K562 (cell line): ENCODE data around the gene PRELID1. TPM values are rescaled to one million over a fixed set of nuclear protein-coding genes. Genes with fewer than 3 reads are reported as not detected.

Experiments used
- COPS2 ChIP-seq: fragments of 450-650 bp; conservative IDR thresholded peaks from 2 replicates; pipeline ENCODE4 v1.6.1; 2016; ENCODE audit warnings: mild to moderate bottlenecking, moderate library complexity
- FOXP1 ChIP-seq: sonication (generic); formaldehyde crosslinking; IDR thresholded peaks from 2 replicates; pipeline ENCODE4 v1.8.0; 2022; ENCODE audit warnings: mild to moderate bottlenecking, missing genetic modification reagents
- GABPA ChIP-seq: fragments of 200-800 bp; sonication (Bioruptor generic); conservative IDR thresholded peaks from 2 replicates; pipeline ENCODE4 v1.6.1; 2016; ENCODE audit warnings: low read depth, missing genetic modification characterization, missing compliant biosample characterization
- HBP1 ChIP-seq: fragments of 450-650 bp; formaldehyde crosslinking; IDR thresholded peaks from 2 replicates; pipeline ENCODE4 v1.4.0; 2022; ENCODE audit warnings: missing genetic modification characterization
- PCBP1 ChIP-seq: fragments of 200-400 bp; formaldehyde crosslinking; IDR thresholded peaks from 2 replicates; pipeline ENCODE4 v1.6.1; 2018; ENCODE audit warnings: mild to moderate bottlenecking, low read depth, low read length; ENCODE audit not compliant: poor library complexity, severe bottlenecking
- POLR2AphosphoS2 ChIP-seq: IDR thresholded peaks from 2 replicates; pipeline ENCODE4 v1.6.1; 2012; ENCODE audit warnings: low read length, improper control_type of control experiment
- TGIF2 ChIP-seq: sonication (generic); formaldehyde crosslinking; IDR thresholded peaks from 2 replicates; pipeline ENCODE4 v1.8.1; 2022; ENCODE audit warnings: mild to moderate bottlenecking, missing genetic modification reagents, moderate library complexity
- THRA ChIP-seq: fragments of 450-650 bp; IDR thresholded peaks from 2 replicates; pipeline ENCODE4 v1.6.1; 2017; ENCODE audit warnings: mild to moderate bottlenecking, moderate library complexity
- ZNF3 ChIP-seq: fragments of 250-450 bp; sonication (Bioruptor Pico); IDR thresholded peaks from 2 replicates; pipeline ENCODE4 v1.5.0; 2021; ENCODE audit warnings: mild to moderate bottlenecking, moderate library complexity
- ZNF584 ChIP-seq: fragments of 200-800 bp; sonication (Bioruptor generic); IDR thresholded peaks from 2 replicates; pipeline ENCODE4 v1.6.1; 2016; ENCODE audit warnings: low read depth, mild to moderate bottlenecking, missing genetic modification characterization, missing compliant biosample characterization
- polyA plus RNA-seq, 8 experiments: library from polyadenylated mRNA; depleted of rRNA in 4 of 8; stranded (reverse) in 5 of 8; unstranded in 3 of 8; fragments of >200 nt; fragmentation: Nextera tagmentation in 2 of 8; fragmentation: Illumina TruSeq in 1 of 8; extraction: Ambion mirVana in 2 of 8; extraction: Trizol in 1 of 8; gene quantifications; 2 replicates each; pipeline versions ENCODE4 v1.2.1 to v1.2.3, GENCODE V29; 2011 to 2014; ENCODE audit warnings: inconsistent platforms in 1 of 8, missing spikeins in 1 of 8
- total RNA-seq, 7 experiments: library from RNA; depleted of rRNA in 6 of 7; stranded (reverse); fragments of >200 nt in 6 of 7; fragmentation: Illumina TruSeq in 2 of 7; extraction: Trizol in 2 of 7; gene quantifications; 2 replicates each; pipeline versions ENCODE4 v1.2.1 to v1.2.3, GENCODE V29; 2011 to 2021; ENCODE audit warnings: low replicate concordance in 1 of 7
- TF ChIP-seq, protein P1 (sequence below): sonication (generic); formaldehyde crosslinking; IDR thresholded peaks from 2 replicates; pipeline ENCODE4 v1.8.0; 2022; ENCODE audit warnings: mild to moderate bottlenecking, missing genetic modification reagents
- TF ChIP-seq, protein P2 (sequence below), 2 experiments: fragments of 450-650 bp; IDR thresholded peaks; 2 replicates each; pipeline ENCODE4 v1.6.1; 2018; ENCODE audit warnings: mild to moderate bottlenecking in 2 of 2, low read depth in 1 of 2; ENCODE audit not compliant: partially characterized antibody in 2 of 2

Gene PRELID1
- total and polyA plus RNA-seq, 9 of the 15 experiments (the other 6 are each of a cell fraction or from before 2014, with no cell fraction given) = 40.1 to 484 (median 340) TPM

DNA sequence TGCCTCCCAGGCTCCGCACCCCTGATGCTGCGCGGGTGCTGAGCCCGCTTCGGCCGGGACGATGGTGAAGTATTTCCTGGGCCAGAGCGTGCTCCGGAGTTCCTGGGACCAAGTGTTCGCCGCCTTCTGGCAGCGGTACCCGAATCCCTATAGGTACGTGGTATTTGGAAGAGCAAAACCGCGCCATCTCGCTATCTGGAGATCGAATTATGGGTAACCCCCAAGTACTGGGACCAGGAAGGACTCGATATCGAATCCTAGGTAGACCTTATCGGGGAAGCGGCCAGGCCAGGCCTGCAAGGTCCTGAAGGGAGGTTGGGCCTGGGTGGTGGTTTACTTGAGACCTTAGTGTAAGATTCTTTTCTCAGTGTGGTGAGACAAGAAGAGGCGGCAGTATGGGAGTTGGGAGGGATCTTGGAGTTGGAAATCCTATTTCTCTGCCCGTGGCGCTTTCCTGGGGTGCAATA, 359 bp downstream of the PRELID1 start (continued):
- TF ChIP-seq, protein P1, sequence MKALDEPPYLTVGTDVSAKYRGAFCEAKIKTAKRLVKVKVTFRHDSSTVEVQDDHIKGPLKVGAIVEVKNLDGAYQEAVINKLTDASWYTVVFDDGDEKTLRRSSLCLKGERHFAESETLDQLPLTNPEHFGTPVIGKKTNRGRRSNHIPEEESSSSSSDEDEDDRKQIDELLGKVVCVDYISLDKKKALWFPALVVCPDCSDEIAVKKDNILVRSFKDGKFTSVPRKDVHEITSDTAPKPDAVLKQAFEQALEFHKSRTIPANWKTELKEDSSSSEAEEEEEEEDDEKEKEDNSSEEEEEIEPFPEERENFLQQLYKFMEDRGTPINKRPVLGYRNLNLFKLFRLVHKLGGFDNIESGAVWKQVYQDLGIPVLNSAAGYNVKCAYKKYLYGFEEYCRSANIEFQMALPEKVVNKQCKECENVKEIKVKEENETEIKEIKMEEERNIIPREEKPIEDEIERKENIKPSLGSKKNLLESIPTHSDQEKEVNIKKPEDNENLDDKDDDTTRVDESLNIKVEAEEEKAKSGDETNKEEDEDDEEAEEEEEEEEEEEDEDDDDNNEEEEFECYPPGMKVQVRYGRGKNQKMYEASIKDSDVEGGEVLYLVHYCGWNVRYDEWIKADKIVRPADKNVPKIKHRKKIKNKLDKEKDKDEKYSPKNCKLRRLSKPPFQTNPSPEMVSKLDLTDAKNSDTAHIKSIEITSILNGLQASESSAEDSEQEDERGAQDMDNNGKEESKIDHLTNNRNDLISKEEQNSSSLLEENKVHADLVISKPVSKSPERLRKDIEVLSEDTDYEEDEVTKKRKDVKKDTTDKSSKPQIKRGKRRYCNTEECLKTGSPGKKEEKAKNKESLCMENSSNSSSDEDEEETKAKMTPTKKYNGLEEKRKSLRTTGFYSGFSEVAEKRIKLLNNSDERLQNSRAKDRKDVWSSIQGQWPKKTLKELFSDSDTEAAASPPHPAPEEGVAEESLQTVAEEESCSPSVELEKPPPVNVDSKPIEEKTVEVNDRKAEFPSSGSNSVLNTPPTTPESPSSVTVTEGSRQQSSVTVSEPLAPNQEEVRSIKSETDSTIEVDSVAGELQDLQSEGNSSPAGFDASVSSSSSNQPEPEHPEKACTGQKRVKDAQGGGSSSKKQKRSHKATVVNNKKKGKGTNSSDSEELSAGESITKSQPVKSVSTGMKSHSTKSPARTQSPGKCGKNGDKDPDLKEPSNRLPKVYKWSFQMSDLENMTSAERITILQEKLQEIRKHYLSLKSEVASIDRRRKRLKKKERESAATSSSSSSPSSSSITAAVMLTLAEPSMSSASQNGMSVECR (CRISPR knock-in tag) = peak; percentile 10; the same call in 1 of the 2 replicates
- TF ChIP-seq TGIF2 = peak; percentile 74; the same call in 1 of the 2 replicates
- TF ChIP-seq COPS2 = no peak
- no peak for TF ChIP-seq HBP1 (CRISPR knock-in tag)
- TF ChIP-seq THRA = no peak
- TF ChIP-seq ZNF3 (CRISPR knock-in tag) = no peak
- TF ChIP-seq GABPA (tag) = peak; percentile 89
- peak; percentile 82; the same call in 1 of the 2 replicates for TF ChIP-seq FOXP1 (CRISPR knock-in tag)
- TF ChIP-seq PCBP1 = no peak
- TF ChIP-seq POLR2AphosphoS2 = no peak
- TF ChIP-seq ZNF584 (CRISPR knock-in tag) = no peak
- TF ChIP-seq, protein P2, sequence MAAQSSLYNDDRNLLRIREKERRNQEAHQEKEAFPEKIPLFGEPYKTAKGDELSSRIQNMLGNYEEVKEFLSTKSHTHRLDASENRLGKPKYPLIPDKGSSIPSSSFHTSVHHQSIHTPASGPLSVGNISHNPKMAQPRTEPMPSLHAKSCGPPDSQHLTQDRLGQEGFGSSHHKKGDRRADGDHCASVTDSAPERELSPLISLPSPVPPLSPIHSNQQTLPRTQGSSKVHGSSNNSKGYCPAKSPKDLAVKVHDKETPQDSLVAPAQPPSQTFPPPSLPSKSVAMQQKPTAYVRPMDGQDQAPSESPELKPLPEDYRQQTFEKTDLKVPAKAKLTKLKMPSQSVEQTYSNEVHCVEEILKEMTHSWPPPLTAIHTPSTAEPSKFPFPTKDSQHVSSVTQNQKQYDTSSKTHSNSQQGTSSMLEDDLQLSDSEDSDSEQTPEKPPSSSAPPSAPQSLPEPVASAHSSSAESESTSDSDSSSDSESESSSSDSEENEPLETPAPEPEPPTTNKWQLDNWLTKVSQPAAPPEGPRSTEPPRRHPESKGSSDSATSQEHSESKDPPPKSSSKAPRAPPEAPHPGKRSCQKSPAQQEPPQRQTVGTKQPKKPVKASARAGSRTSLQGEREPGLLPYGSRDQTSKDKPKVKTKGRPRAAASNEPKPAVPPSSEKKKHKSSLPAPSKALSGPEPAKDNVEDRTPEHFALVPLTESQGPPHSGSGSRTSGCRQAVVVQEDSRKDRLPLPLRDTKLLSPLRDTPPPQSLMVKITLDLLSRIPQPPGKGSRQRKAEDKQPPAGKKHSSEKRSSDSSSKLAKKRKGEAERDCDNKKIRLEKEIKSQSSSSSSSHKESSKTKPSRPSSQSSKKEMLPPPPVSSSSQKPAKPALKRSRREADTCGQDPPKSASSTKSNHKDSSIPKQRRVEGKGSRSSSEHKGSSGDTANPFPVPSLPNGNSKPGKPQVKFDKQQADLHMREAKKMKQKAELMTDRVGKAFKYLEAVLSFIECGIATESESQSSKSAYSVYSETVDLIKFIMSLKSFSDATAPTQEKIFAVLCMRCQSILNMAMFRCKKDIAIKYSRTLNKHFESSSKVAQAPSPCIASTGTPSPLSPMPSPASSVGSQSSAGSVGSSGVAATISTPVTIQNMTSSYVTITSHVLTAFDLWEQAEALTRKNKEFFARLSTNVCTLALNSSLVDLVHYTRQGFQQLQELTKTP (IDR thresholded peaks at IDR 0.05; ENCODE audit: low read depth in 1 of 2, partially characterized antibody in 2 of 2) = no peak
